GM10266 (cell line): ENCODE results near the gene TRIM37.
"Not testable (repeated sequence)": the region's sequence is repeated elsewhere in the genome, so short reads cannot be mapped to it uniquely, and the experiment has no call there.

Experiments
- DNase-seq: peaks from one replicate; pipeline ENCODE4 v3.0.0; 2012; ENCODE audit errors: extremely low spot score
- CTCF ChIP-seq: IDR thresholded peaks from 2 replicates; pipeline ENCODE4 v1.5.1; 2012; ENCODE audit warnings: mild to moderate bottlenecking, low read depth; ENCODE audit not compliant: control insufficient read depth, insufficient read depth; ENCODE audit errors: missing control alignments

The TRIM37 gene

DNA sequence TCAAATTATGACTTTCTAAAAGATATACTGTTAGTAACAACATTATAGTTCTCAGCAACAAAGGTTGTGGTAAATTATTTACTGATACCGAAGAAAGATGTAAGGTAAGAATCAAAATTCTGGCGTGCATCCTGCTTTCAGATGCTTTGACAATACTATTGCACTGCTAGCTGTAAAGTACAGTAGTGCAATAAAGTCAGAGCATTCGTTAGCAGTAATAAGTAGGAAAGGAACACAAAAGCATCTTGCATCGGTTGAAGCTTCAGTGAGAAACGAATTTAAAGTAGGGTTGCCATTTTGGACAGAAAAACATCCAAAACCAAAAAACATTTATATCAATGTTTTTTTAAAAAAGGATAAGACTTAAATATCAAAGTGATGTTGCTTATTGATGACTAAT is 44.3 kb upstream of the TRIM37 start:
- DNase-seq: no peak

GRCh38 chr17:59149841-59150511 is 43.3 kb upstream of the TRIM37 start:
- DNase-seq: no peak

More for the DNA sequence above, 44.3 kb upstream of the TRIM37 start:
- no peak for TF ChIP-seq CTCF

DNA sequence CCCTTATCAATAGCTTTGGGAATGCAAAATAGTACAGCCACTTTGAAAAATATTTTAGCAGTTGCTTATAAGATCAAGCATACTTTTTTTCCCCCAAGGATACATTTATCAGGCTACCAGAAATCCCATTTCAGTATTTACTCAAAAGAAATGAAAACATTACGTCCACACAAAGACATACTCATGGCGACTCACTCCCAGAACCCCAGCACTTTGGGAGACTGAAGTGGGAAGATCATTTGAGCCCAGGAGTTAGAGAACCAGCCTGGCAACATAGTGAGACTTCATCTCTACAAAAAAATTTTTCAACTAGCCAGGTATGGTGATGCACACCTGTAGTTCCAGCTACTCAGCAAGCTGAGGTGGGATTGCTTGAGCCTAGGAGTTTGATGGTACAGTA is 42.4 kb upstream of the TRIM37 start:
- no peak for DNase-seq
- no peak for TF ChIP-seq CTCF

More at GRCh38 chr17:59149841-59150511, 43.3 kb upstream of the TRIM37 start:
- TF ChIP-seq CTCF: no peak

DNA sequence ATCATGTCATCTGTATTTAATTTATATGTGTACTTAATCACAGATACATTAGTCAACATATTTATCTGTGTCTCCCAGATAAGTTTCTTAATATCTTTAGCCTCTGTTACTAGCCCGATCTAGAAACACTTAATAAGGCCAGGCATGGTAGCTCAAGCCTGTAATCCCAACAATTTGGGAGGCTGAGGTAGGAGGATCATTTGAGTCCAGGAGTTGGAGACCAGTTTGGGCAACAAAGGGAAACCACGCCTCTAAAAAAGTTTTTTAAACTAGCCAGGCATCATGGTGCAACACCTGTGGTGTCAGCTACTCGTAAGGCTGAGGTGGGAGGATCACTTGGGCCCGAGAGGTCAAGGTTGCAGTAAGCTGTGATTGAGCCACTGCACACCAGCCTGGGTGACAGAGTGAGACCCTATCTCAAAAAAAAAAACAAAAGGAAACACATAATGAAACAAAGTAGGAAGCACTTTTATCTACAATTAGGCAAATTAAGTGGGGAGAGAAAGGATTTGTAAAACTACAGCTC is 39.0 kb upstream of the TRIM37 start:
- no peak for DNase-seq
- no peak for TF ChIP-seq CTCF

- no peak for TF ChIP-seq CTCF
- DNase-seq: no peak
These were observed 35.2 kb upstream of the TRIM37 start for GRCh38 chr17:59141860-59142259.

- no peak for TF ChIP-seq CTCF
- DNase-seq: no peak
These were observed 33.3 kb upstream of the TRIM37 start for GRCh38 chr17:59139939-59140338.

GRCh38 chr17:59138339-59138738 is 31.7 kb upstream of the TRIM37 start:
- not testable (repeated sequence) for DNase-seq

DNA sequence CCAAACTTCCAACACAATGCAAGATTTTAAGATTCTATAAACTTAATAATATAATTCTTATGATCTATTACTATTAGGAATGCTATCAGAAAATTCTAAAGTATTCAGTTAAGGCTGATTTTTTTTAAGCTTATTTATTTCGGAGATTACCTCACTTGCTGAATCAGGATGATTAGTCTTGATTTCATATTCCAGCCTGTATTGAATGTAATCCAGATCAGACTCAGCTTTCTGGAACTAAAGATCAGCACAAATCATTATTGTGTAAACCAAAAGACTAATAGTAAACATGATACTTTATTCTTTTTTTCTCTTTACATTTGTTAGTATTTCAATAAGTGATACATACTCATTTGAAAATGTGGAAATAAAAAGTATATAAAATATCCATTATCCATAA is 24.5 kb upstream of the TRIM37 start:
- TF ChIP-seq CTCF: no peak
- DNase-seq: no peak
